ENCODE results near the gene CNTRL. TPM values are rescaled to one million over a fixed set of nuclear protein-coding genes. Genes with fewer than 3 reads are reported as not detected.

The CNTRL gene
- total and polyA plus RNA-seq, 2 donors (not counting 1 experiment from before 2014, with no cell fraction given): 3.8 to 6.8 TPM

GRCh38 chr9:121218357-121219027, 143.7 kb downstream of the CNTRL start:
- Histone ChIP-seq H3K27ac (ENCODE audit: insufficient read depth, low read length) (no peak overlapping the region), H3K79me2 (ENCODE audit: control insufficient read depth, insufficient read depth, low read length) (no peaks in the 10 kb centered on the region), H3K27me3 (ENCODE audit: control insufficient read depth, insufficient read depth, low read length) (no peaks in the 10 kb centered on the region), H3K9me3 (ENCODE audit: control insufficient read depth, insufficient read depth, low read depth, low read length) (no peaks in the 10 kb centered on the region), H3K4me2 (ENCODE audit: extremely low read depth, insufficient read depth, low read length) (no peak overlapping the region), H2AFZ (ENCODE audit: low read length) (no peak overlapping the region), H3K4me1 (ENCODE audit: control insufficient read depth, extremely low read depth, insufficient read depth, low read length) (no peaks in the 10 kb centered on the region), H4K20me1 (ENCODE audit: control insufficient read depth, extremely low read depth, insufficient read depth, low read length) (no peaks in the 10 kb centered on the region), H3K4me3 (replicated peaks in 1 of 4; ENCODE audit: control extremely low read depth in 1 of 4, insufficient read depth in 1 of 4, low read depth in 3 of 4, low read length in 4 of 4) (no peak overlapping the region), H3K36me3 (ENCODE audit: control insufficient read depth, insufficient read depth, low read length) (no peaks in the 10 kb centered on the region), H3K9ac (ENCODE audit: insufficient read depth, low read length) (no peak overlapping the region)
- TF ChIP-seq EZH2 (IDR thresholded peaks at IDR 0.05; ENCODE audit: low read length, missing control alignments) (no peak), CTCF (conservative IDR thresholded peaks at IDR 0.05 in 1 of 2, IDR thresholded peaks at IDR 0.05 in 1 of 2; ENCODE audit: low read depth in 1 of 2, low read length in 2 of 2) (no peak)
- DNase-seq (ENCODE audit: low read depth in 2 of 2): no peak

GRCh38 chr9:121219530-121219929, 144.8 kb downstream of the CNTRL start:
- TF ChIP-seq EZH2 (IDR thresholded peaks at IDR 0.05; ENCODE audit: low read length, missing control alignments): no peak
- no peak for TF ChIP-seq CTCF (conservative IDR thresholded peaks at IDR 0.05 in 1 of 2, IDR thresholded peaks at IDR 0.05 in 1 of 2; ENCODE audit: low read depth in 1 of 2, low read length in 2 of 2)
- Histone ChIP-seq H4K20me1 (ENCODE audit: control insufficient read depth, extremely low read depth, insufficient read depth, low read length) (no peaks in the 10 kb centered on the region), H3K9me3 (ENCODE audit: control insufficient read depth, insufficient read depth, low read depth, low read length) (no peaks in the 10 kb centered on the region), H3K4me3 (replicated peaks in 1 of 4; ENCODE audit: control extremely low read depth in 1 of 4, insufficient read depth in 1 of 4, low read depth in 3 of 4, low read length in 4 of 4) (no peak overlapping the region), H3K4me1 (ENCODE audit: control insufficient read depth, extremely low read depth, insufficient read depth, low read length) (no peaks in the 10 kb centered on the region), H3K27ac (ENCODE audit: insufficient read depth, low read length) (no peak overlapping the region), H3K4me2 (ENCODE audit: extremely low read depth, insufficient read depth, low read length) (no peak overlapping the region), H2AFZ (ENCODE audit: low read length) (no peak overlapping the region), H3K79me2 (ENCODE audit: control insufficient read depth, insufficient read depth, low read length) (no peaks in the 10 kb centered on the region), H3K9ac (ENCODE audit: insufficient read depth, low read length) (no peak overlapping the region), H3K27me3 (ENCODE audit: control insufficient read depth, insufficient read depth, low read length) (no peaks in the 10 kb centered on the region), H3K36me3 (ENCODE audit: control insufficient read depth, insufficient read depth, low read length) (no peaks in the 10 kb centered on the region)
- DNase-seq (ENCODE audit: low read depth in 2 of 2): no peak

GRCh38 chr9:121220996-121221663, 146.4 kb downstream of the CNTRL start:
- Histone ChIP-seq H3K27me3 (ENCODE audit: control insufficient read depth, insufficient read depth, low read length) (no peaks in the 10 kb centered on the region), H2AFZ (ENCODE audit: low read length) (no peak overlapping the region), H3K36me3 (ENCODE audit: control insufficient read depth, insufficient read depth, low read length) (no peaks in the 10 kb centered on the region), H3K27ac (ENCODE audit: insufficient read depth, low read length) (no peak overlapping the region), H3K4me2 (ENCODE audit: extremely low read depth, insufficient read depth, low read length) (no peak overlapping the region), H3K4me1 (ENCODE audit: control insufficient read depth, extremely low read depth, insufficient read depth, low read length) (peaks cover 2% of the 10 kb centered on the region), H4K20me1 (ENCODE audit: control insufficient read depth, extremely low read depth, insufficient read depth, low read length) (no peaks in the 10 kb centered on the region), H3K9me3 (ENCODE audit: control insufficient read depth, insufficient read depth, low read depth, low read length) (no peaks in the 10 kb centered on the region), H3K9ac (ENCODE audit: insufficient read depth, low read length) (no peak overlapping the region), H3K4me3 (replicated peaks in 1 of 4; ENCODE audit: control extremely low read depth in 1 of 4, insufficient read depth in 1 of 4, low read depth in 3 of 4, low read length in 4 of 4) (no peak overlapping the region), H3K79me2 (ENCODE audit: control insufficient read depth, insufficient read depth, low read length) (no peaks in the 10 kb centered on the region)
- TF ChIP-seq EZH2 (IDR thresholded peaks at IDR 0.05; ENCODE audit: low read length, missing control alignments): no peak
- TF ChIP-seq CTCF (conservative IDR thresholded peaks at IDR 0.05 in 1 of 2, IDR thresholded peaks at IDR 0.05 in 1 of 2; ENCODE audit: low read depth in 1 of 2, low read length in 2 of 2): no peak
- DNase-seq (ENCODE audit: low read depth in 2 of 2): no peak
